Measurements from ENCODE around the gene MYO1D. TPM values are rescaled to one million over a fixed set of nuclear protein-coding genes. Genes with fewer than 3 reads are reported as not detected.

The MYO1D gene
- total RNA-seq, 1 donor from 2014 or later, result 18.0 TPM

GRCh38 chr17:32831627-32832243 is 45.2 kb downstream of the MYO1D start:
- no peak overlapping the region for H3K4me3 ChIP-seq (ENCODE audit: insufficient read depth, low read depth, low read length)
- no peak overlapping the region for H3K4me3 Mint-ChIP-seq (ENCODE audit: unreplicated experiment)
- H4K20me1 ChIP-seq (ENCODE audit: insufficient read depth, low read length), result no peaks in the 10 kb centered on the region
- no peak overlapping the region for H3K9ac ChIP-seq (ENCODE audit: low read length)
- H3K9me3 ChIP-seq (ENCODE audit: insufficient read depth, low read depth, low read length), result no peaks in the 10 kb centered on the region
- TF ChIP-seq EZH2 (IDR thresholded peaks at IDR 0.05; ENCODE audit: insufficient read depth, low read length) (no peak), CTCF (IDR thresholded peaks at IDR 0.05; ENCODE audit: insufficient read depth, low read depth, low read length) (no peak)
- H3K4me1 Mint-ChIP-seq (ENCODE audit: low read depth, unreplicated experiment), result peaks cover 9% of the 10 kb centered on the region
- H3K27ac ChIP-seq (ENCODE audit: low read depth, low read length), result no peak overlapping the region
- no peaks in the 10 kb centered on the region for H3K9me3 Mint-ChIP-seq (ENCODE audit: unreplicated experiment)
- no peaks in the 10 kb centered on the region for H3K27me3 Mint-ChIP-seq (ENCODE audit: low read depth, unreplicated experiment)
- DNase-seq (ENCODE audit: low read depth), result no peak
- no peak overlapping the region for H3K4me2 ChIP-seq (ENCODE audit: low read length)
- no peaks in the 10 kb centered on the region for H3K4me1 ChIP-seq (ENCODE audit: insufficient read depth, low read length)
- no peak for FAIRE-seq
- H3K36me3 Mint-ChIP-seq (ENCODE audit: low read depth, unreplicated experiment), result peaks cover 3% of the 10 kb centered on the region
- peaks cover 2% of the 10 kb centered on the region for H3K27me3 ChIP-seq (ENCODE audit: insufficient read depth, low read length)
- no peak overlapping the region for H2AFZ ChIP-seq (ENCODE audit: low read depth, low read length)
- no peak overlapping the region for H3K27ac Mint-ChIP-seq (ENCODE audit: unreplicated experiment)
- no peaks in the 10 kb centered on the region for H3K36me3 ChIP-seq (ENCODE audit: insufficient read depth, low read length)
- no peaks in the 10 kb centered on the region for H3K79me2 ChIP-seq (ENCODE audit: insufficient read depth, low read length)

DNA sequence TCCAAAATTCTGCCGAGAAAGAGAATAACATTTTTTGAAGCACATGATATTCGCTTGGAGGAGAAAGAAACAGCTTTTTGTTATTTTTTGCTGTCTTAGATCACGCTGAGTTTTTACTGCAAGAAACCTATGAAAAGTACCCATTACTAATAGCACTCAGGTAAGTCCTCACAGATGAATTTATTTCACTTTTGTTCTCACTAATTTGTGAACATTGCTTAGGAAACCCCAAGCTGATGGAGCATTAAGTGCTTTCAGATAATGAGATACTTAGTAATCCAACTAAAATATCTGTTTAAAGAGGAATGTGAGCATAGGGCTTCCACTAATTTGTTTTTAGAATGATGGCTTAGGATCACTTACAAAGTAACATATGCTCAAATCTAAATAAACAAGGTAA is 45.7 kb downstream of the MYO1D start:
- H3K9ac ChIP-seq (ENCODE audit: low read length), result no peak overlapping the region
- FAIRE-seq (no peak), DNase-seq (ENCODE audit: low read depth) (no peak)
- peaks cover 9% of the 10 kb centered on the region for H3K4me1 Mint-ChIP-seq (ENCODE audit: low read depth, unreplicated experiment)
- peaks cover 3% of the 10 kb centered on the region for H3K36me3 Mint-ChIP-seq (ENCODE audit: low read depth, unreplicated experiment)
- no peaks in the 10 kb centered on the region for H3K27me3 Mint-ChIP-seq (ENCODE audit: low read depth, unreplicated experiment)
- H3K4me3 Mint-ChIP-seq (ENCODE audit: unreplicated experiment), result no peak overlapping the region
- H3K4me2 ChIP-seq (ENCODE audit: low read length), result no peak overlapping the region
- no peak overlapping the region for H3K27ac ChIP-seq (ENCODE audit: low read depth, low read length)
- no peaks in the 10 kb centered on the region for H3K36me3 ChIP-seq (ENCODE audit: insufficient read depth, low read length)
- no peaks in the 10 kb centered on the region for H4K20me1 ChIP-seq (ENCODE audit: insufficient read depth, low read length)
- H3K9me3 ChIP-seq (ENCODE audit: insufficient read depth, low read depth, low read length), result no peaks in the 10 kb centered on the region
- no peak for TF ChIP-seq CTCF (IDR thresholded peaks at IDR 0.05; ENCODE audit: insufficient read depth, low read depth, low read length)
- TF ChIP-seq EZH2 (IDR thresholded peaks at IDR 0.05; ENCODE audit: insufficient read depth, low read length), result no peak
- H3K79me2 ChIP-seq (ENCODE audit: insufficient read depth, low read length), result no peaks in the 10 kb centered on the region
- no peaks in the 10 kb centered on the region for H3K9me3 Mint-ChIP-seq (ENCODE audit: unreplicated experiment)
- H3K4me1 ChIP-seq (ENCODE audit: insufficient read depth, low read length), result no peaks in the 10 kb centered on the region
- peaks cover 2% of the 10 kb centered on the region for H3K27me3 ChIP-seq (ENCODE audit: insufficient read depth, low read length)
- no peak overlapping the region for H3K27ac Mint-ChIP-seq (ENCODE audit: unreplicated experiment)
- no peak overlapping the region for H3K4me3 ChIP-seq (ENCODE audit: insufficient read depth, low read depth, low read length)
- H2AFZ ChIP-seq (ENCODE audit: low read depth, low read length), result no peak overlapping the region

- Histone ChIP-seq H3K9me3 (ENCODE audit: insufficient read depth, low read depth, low read length) (no peaks in the 10 kb centered on the region), H3K27me3 (ENCODE audit: insufficient read depth, low read length) (peaks cover 2% of the 10 kb centered on the region), H3K36me3 (ENCODE audit: insufficient read depth, low read length) (no peaks in the 10 kb centered on the region), H4K20me1 (ENCODE audit: insufficient read depth, low read length) (no peaks in the 10 kb centered on the region), H3K9ac (ENCODE audit: low read length) (no peak overlapping the region), H3K4me2 (ENCODE audit: low read length) (no peak overlapping the region), H3K79me2 (ENCODE audit: insufficient read depth, low read length) (no peaks in the 10 kb centered on the region), H2AFZ (ENCODE audit: low read depth, low read length) (no peak overlapping the region), H3K27ac (ENCODE audit: low read depth, low read length) (no peak overlapping the region), H3K4me3 (ENCODE audit: insufficient read depth, low read depth, low read length) (no peak overlapping the region), H3K4me1 (ENCODE audit: insufficient read depth, low read length) (no peaks in the 10 kb centered on the region)
- Mint-ChIP-seq H3K27me3 (ENCODE audit: low read depth, unreplicated experiment) (no peaks in the 10 kb centered on the region), H3K4me1 (ENCODE audit: low read depth, unreplicated experiment) (peaks cover 9% of the 10 kb centered on the region), H3K9me3 (ENCODE audit: unreplicated experiment) (no peaks in the 10 kb centered on the region), H3K4me3 (ENCODE audit: unreplicated experiment) (no peak overlapping the region), H3K27ac (ENCODE audit: unreplicated experiment) (no peak overlapping the region), H3K36me3 (ENCODE audit: low read depth, unreplicated experiment) (no peaks in the 10 kb centered on the region)
- TF ChIP-seq EZH2 (IDR thresholded peaks at IDR 0.05; ENCODE audit: insufficient read depth, low read length) (no peak), CTCF (IDR thresholded peaks at IDR 0.05; ENCODE audit: insufficient read depth, low read depth, low read length) (no peak)
- FAIRE-seq, result no peak
- DNase-seq (ENCODE audit: low read depth), result no peak
These were observed 48.1 kb downstream of the MYO1D start for GRCh38 chr17:32828822-32829221.
